Lower leg skin (tissue), 3 donors: ENCODE results near the gene ZDHHC9.

Experiments
- CTCF ChIP-seq, 3 donors: fragments of 450-650 bp; IDR thresholded peaks; one replicate each; pipeline ENCODE4 v1.5.1; 2016; ENCODE audit warnings: antibody characterized with exemption in 3 of 3, mild to moderate bottlenecking in 3 of 3, moderate library complexity in 2 of 3
- POLR2A ChIP-seq, 2 donors: fragments of 450-650 bp; IDR thresholded peaks; one replicate each; pipeline ENCODE4 v1.6.1; 2016 to 2017; ENCODE audit warnings: antibody characterized with exemption in 2 of 2, mild to moderate bottlenecking in 1 of 2, moderate library complexity in 1 of 2

- TF ChIP-seq CTCF (IDR thresholded peaks at IDR 0.05) (no peak), POLR2A (IDR thresholded peaks at IDR 0.05) (no peak)
These were observed 40.8 kb downstream of the ZDHHC9 start for GRCh38 chrX:129802863-129803262.
